HS-5 (cell line): ENCODE measurements around the gene PTTG1IP.
"Not testable (repeated sequence)": the region's sequence is repeated elsewhere in the genome, so short reads cannot be mapped to it uniquely, and the experiment has no call there.

Source experiments
- DNase-seq: peaks from one replicate; pipeline ENCODE4 v3.0.0-alpha.2; 2012; ENCODE audit warnings: low read depth

Gene PTTG1IP

GRCh38 chr21:44880405-44881197 is 7.1 kb upstream of the PTTG1IP start:
- DNase-seq, result no peak

DNA sequence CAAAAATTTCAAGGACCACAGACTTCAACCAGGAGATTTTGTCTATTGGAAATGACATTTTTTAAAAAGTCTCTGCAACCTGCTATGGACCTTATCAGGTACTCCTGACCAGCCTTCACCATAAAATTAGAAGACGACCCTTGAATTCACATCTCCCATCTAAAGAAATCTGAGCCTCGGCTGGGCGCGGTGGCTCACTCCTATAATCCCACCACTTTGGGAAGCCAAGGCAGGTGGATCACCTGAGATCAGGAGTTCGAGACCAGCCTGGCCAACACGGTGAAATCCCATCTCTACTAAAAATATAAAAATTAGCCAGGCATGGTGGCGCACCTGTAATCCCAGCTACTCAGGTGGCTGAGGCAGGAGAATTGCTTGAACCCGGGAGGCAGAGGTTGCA is 5.7 kb upstream of the PTTG1IP start:
- DNase-seq, result not testable (repeated sequence)

DNA sequence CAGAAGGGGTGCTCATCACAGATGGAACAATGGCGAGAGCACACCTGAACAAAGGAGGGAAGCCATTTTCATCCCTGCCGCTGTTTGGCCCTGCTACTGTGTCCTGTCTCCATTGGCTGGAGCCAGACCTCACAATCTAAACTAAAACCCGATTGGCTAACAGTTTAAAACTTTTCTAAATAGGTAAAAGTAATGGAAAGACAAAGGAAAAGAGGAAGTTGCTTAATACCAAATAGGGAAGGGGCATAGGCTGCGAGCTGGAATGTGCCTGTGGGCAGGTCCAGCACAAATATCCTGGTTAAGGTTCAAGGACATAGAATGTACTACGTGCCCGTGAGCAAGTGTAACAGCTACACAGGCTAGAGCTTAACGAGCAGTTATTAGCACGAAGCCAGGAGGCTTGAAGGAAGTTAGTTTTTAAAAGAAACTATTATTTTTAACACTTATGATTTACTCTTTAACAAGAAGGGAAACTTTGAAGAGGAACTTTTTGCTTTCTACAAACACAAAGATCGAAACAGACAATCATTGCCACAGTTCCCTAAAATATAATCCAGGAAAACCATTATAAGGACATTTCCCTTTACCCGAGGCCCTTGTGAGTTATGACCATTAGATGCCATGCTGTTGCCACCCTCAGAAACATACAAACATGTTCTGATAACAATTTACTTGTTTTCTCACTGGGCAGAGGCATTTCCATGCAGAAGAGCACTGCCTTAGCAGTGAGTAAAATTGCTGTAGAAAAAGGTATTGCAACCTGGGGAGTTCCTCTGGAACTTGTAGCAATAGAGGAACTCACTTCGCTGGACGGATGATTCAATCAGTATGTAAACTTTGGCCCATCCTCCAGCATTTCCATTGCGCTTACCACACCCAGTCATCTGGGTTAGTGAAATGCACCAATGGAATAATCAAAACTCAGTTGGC is 4.8 kb upstream of the PTTG1IP start:
- DNase-seq, result no peak

- DNase-seq, result no peak
Observed at GRCh38 chr21:44876849-44877575, 3.5 kb upstream of the PTTG1IP start.

GRCh38 chr21:44875316-44875700 is 1.8 kb upstream of the PTTG1IP start:
- DNase-seq, result no peak

DNA sequence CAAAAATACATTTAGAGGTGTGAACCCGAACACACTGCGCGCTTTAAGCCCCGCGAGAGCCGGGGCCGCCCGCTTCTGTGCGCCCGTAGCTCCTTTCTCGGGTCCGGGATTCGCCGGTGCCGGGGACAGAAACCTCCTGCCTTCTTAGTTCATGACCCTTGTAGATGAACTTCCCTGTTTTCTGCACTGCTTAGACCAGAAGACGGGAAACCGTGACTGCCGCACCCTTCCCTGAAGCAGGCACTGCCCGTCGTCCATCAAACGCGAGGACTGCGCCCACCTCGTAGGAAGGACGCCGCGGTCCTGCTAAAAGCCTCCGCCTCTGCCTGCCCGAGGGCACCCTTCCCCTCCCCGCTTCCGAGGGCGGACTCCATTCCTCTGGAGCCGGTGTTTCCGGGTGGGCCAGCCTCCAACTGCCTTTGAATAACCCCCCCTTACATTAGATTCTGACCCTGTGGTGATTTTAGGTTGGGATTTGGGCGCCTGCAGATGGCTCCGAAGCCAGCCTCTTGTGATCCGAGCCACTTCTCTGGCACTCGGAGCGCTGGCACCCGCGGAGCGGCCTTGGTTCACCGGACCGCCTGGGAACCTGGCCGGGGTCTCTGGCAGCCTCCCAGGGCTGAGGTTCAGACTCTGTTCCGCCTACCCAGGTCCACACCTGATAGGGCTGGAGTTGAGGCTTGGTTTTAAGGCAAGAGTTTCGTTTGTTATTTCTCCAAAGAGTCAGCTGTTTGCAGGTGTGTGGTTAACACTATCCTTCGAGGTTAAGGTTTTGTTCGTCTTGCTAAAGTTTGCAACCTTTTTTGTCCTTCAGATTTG is 1.2 kb upstream of the PTTG1IP start:
- no peak for DNase-seq

GRCh38 chr21:44874240-44874496 is 678 bp upstream of the PTTG1IP start:
- DNase-seq, result no peak

GRCh38 chr21:44872649-44873355 is 688 bp downstream of the PTTG1IP start:
- DNase-seq, result no peak

DNA sequence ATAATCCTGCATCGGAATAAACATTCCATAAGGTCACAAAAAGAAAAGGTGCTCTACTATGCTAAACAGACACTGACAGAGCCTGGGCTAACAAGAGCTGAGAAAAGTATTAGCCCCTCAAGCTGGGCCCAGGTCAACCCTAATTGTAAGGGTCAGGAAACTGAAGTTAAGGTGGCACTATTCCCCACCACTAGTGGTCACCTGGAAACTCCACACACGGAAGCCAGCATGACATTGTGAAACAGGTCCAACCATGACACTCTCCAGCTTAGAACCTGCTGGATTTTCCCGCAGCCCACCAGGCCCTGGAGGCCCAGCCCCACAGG is 1.2 kb downstream of the PTTG1IP start:
- DNase-seq, result no peak

- DNase-seq, result no peak
Observed at GRCh38 chr21:44871576-44872269, 1.8 kb downstream of the PTTG1IP start.

- DNase-seq, result no peak
Observed at GRCh38 chr21:44870748-44871495, 2.6 kb downstream of the PTTG1IP start.

- DNase-seq, result peak; percentile 87
Observed at GRCh38 chr21:44869781-44870747, 3.4 kb downstream of the PTTG1IP start.

GRCh38 chr21:44868707-44869106 is 4.8 kb downstream of the PTTG1IP start:
- no peak for DNase-seq

DNA sequence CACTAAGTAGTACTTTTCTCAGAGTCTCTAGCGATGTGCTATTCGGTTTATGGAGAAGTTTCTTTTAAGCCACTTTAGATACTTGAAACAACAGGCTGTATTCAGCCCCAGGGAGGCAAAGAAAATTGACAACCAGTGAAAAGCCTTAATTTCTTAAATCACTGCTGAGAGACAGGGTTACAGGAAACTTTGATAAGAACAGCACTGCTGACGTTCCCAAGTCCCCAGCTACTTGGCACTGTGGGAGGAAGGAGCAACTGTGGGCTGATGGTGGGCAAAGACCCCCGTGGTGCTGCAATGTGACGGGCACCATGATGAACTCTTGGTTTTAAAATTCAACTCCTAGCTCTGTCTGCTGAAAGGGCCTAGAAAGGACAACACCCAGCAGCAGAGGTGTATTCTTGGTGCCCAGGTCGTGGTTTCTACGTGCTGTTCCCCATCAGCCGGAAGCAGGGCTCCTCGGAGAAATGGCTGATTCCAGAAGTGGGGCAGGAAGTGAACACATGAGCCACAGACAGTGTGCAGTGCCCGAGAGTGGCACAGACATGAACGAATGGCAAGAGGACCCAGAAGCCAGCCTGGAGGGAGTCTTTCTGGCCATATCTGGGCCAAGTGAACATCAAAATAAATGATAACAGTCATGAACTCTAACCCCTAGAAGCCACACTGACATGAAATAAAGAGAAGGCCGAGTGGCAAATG is 5.3 kb downstream of the PTTG1IP start:
- DNase-seq, result no peak

DNA sequence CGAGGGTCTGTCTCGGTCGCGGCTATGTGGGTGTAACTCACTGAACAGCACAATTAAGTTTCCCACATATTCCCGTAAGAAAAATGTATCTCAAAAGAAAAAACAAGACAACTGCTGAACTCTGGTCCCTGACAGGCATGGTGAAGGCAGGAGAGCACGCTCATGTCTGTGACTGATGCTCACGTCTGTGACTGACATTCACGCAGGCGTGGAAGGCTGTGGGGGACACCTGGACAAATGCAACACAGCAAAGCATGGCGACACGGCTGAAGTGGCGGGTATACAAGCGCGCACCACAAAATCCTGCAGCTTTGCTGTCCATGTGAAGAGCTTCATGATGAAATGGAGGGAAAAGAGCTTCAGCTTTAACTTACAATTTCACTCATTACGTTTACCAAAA is 6.0 kb downstream of the PTTG1IP start:
- no peak for DNase-seq

DNA sequence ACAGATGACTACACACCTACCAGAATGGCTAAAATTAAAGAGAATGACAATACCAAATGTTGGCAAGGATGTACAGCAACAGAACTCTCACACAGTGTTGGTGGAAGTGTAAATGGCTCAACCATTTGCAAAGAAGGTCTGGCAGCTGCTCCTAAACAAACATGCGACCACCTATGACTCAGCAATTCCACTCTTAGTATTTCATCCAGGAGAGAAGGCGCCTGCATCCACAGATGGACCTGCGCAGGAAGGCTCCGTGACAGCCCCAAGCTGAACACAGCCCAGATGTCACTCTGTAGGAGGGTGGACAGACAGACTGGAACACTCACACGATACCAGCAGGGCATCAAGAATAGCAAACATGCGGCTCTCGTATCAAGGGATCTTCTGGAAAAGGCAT is 6.7 kb downstream of the PTTG1IP start:
- DNase-seq, result no peak

- DNase-seq, result no peak
Observed at GRCh38 chr21:44865561-44866280, 7.8 kb downstream of the PTTG1IP start.
